Measurements from ENCODE around the gene ST8SIA4. TPM values are rescaled to one million over a fixed set of nuclear protein-coding genes. Genes with fewer than 3 reads are reported as not detected.
A peak's percentile ranks its signal among the peaks of the same experiment; 100 is the strongest.

ST8SIA4 gene
- total and polyA plus RNA-seq, 10 of the 15 experiments (the other 5 are each of a cell fraction or from before 2014, with no cell fraction given): 4.4 to 30.9 (median 19.5) TPM

- TF ChIP-seq E4F1 (IDR thresholded peaks at IDR 0.05; ENCODE audit: borderline replicate concordance, partially characterized antibody) (no peak), ZBTB4 (CRISPR knock-in tag; IDR thresholded peaks at IDR 0.05) (no peak), E2F4 (IDR thresholded peaks at IDR 0.05; ENCODE audit: low read depth, low read length) (no peak), HDAC6 (IDR thresholded peaks at IDR 0.05; ENCODE audit: unreplicated experiment) (no peak), POU2F2 (IDR thresholded peaks at IDR 0.05; ENCODE audit: borderline replicate concordance, low read depth, low read length) (no peak), FOS (IDR thresholded peaks at IDR 0.05; ENCODE audit: borderline replicate concordance, extremely low read depth, insufficient read length) (no peak), BMI1 (IDR thresholded peaks at IDR 0.05; ENCODE audit: borderline replicate concordance) (no peak), ASH2L (IDR thresholded peaks at IDR 0.05; ENCODE audit: borderline replicate concordance, low read depth) (no peak), ATF7 (IDR thresholded peaks at IDR 0.05; ENCODE audit: low read depth) (peak; percentile 81), SRF (IDR thresholded peaks at IDR 0.05; ENCODE audit: low read depth in 2 of 2, low read length in 2 of 2) (no peak), CTCF (IDR thresholded peaks at IDR 0.05 in 2 of 3, conservative IDR thresholded peaks at IDR 0.05 in 1 of 3; ENCODE audit: control insufficient read depth in 2 of 3, extremely low read depth in 1 of 3, insufficient read depth in 1 of 3, low read depth in 3 of 3, low read length in 3 of 3) (0 out of 6 replicates have a peak, but pooled peaks of 1 of the 3 experiments have one; percentile 9), EED (IDR thresholded peaks at IDR 0.05; ENCODE audit: low read depth) (peak; percentile 82), ZNF207 (IDR thresholded peaks at IDR 0.05; ENCODE audit: borderline replicate concordance) (no peak), PKNOX1 (IDR thresholded peaks at IDR 0.05) (no peak), ELK1 (IDR thresholded peaks at IDR 0.05; ENCODE audit: low read depth, low read length) (no peak), WRNIP1 (IDR thresholded peaks at IDR 0.05; ENCODE audit: borderline replicate concordance, low read depth, low read length) (no peak), NBN (IDR thresholded peaks at IDR 0.05) (no peak), ZNF622 (IDR thresholded peaks at IDR 0.05) (no peak), TBL1XR1 (IDR thresholded peaks at IDR 0.05; ENCODE audit: low read depth, low read length) (no peak)
Observed at GRCh38 chr5:100840370-100840769, 62.7 kb downstream of the ST8SIA4 start (continued).

Measured in GM12878 (cell line).